Prostate gland (tissue), 2 donors: ENCODE results near the gene LYZL1.

Experiments
- CTCF ChIP-seq, 4 experiments: fragments of 200-600 bp in 2 of 4; fragments of 450-650 bp in 2 of 4; sonication (generic) in 2 of 4; IDR thresholded peaks; 1 replicate in 3 of 4; 2 replicates in 1 of 4; pipeline ENCODE4 v1.5.1; 2016 to 2019; ENCODE audit warnings: antibody characterized with exemption in 4 of 4, mild to moderate bottlenecking in 2 of 4, moderate library complexity in 2 of 4
- POLR2A ChIP-seq: fragments of 450-650 bp; IDR thresholded peaks from one replicate; pipeline ENCODE4 v1.6.1; 2016; ENCODE audit warnings: antibody characterized with exemption, mild to moderate bottlenecking
- POLR2AphosphoS5 ChIP-seq: sonication (generic); formaldehyde crosslinking; IDR thresholded peaks from one replicate; pipeline ENCODE4 v1.6.1; 2017; ENCODE audit warnings: antibody characterized with exemption

GRCh38 chr10:29355411-29355991 lies 66.6 kb downstream of the LYZL1 start:
- no peak for TF ChIP-seq CTCF (IDR thresholded peaks at IDR 0.05)
- TF ChIP-seq POLR2AphosphoS5 = no peak
- TF ChIP-seq POLR2A = no peak
